Endothelial cell (in vitro differentiated cells): Measurements from ENCODE around the gene VWA8. TPM values are rescaled to one million over a fixed set of nuclear protein-coding genes. Genes with fewer than 3 reads are reported as not detected.

ENCODE experiments used
- DNase-seq: peaks from one replicate; pipeline ENCODE4 v3.0.0; 2021; ENCODE audit warnings: low spot score
- H3K27ac Mint-ChIP-seq: one replicate; pipeline ENCODE4 v1.8.0; 2021; ENCODE audit warnings: mixed read lengths, inconsistent platforms; ENCODE audit not compliant: unreplicated experiment
- H3K27me3 Mint-ChIP-seq: one replicate; pipeline ENCODE4 v1.8.0; 2021; ENCODE audit warnings: mild to moderate bottlenecking, moderate library complexity, mixed read lengths, inconsistent platforms; ENCODE audit not compliant: unreplicated experiment
- H3K36me3 Mint-ChIP-seq: one replicate; pipeline ENCODE4 v1.8.0; 2021; ENCODE audit warnings: mild to moderate bottlenecking, low read depth, mixed read lengths, inconsistent platforms; ENCODE audit not compliant: unreplicated experiment
- H3K4me1 Mint-ChIP-seq: one replicate; pipeline ENCODE4 v1.8.0; 2021; ENCODE audit warnings: mild to moderate bottlenecking, mixed read lengths, inconsistent platforms; ENCODE audit not compliant: unreplicated experiment
- H3K4me3 Mint-ChIP-seq: one replicate; pipeline ENCODE4 v1.8.0; 2021; ENCODE audit warnings: mild to moderate bottlenecking, mixed read lengths, inconsistent platforms; ENCODE audit not compliant: unreplicated experiment
- H3K9me3 Mint-ChIP-seq: one replicate; pipeline ENCODE4 v1.8.0; 2021; ENCODE audit warnings: mixed read lengths, inconsistent platforms; ENCODE audit not compliant: unreplicated experiment
- CTCF ChIP-seq: fragments of 200-600 bp; sonication (generic); IDR thresholded peaks from one replicate; pipeline ENCODE4 v1.5.0; 2021; ENCODE audit warnings: antibody characterized with exemption; ENCODE audit not compliant: unreplicated experiment
- total RNA-seq: library from RNA; stranded (reverse); fragmentation: NEBNext Ultra II Directional; extraction: Animal tissue kit (Norgen Biotek cat#: 25700); gene quantifications from one replicate; pipeline ENCODE4 v1.2.1, GENCODE V29; 2021; ENCODE audit not compliant: unreplicated experiment

VWA8 gene
- total RNA-seq, 1 donor from 2014 or later, result 8.2 TPM

GRCh38 chr13:41939398-41939797 is 21.5 kb downstream of the VWA8 start:
- TF ChIP-seq CTCF, result no peak
- Mint-ChIP-seq H3K27ac (no peak overlapping the region), H3K9me3 (no peaks in the 10 kb centered on the region), H3K36me3 (no peaks in the 10 kb centered on the region), H3K4me1 (no peaks in the 10 kb centered on the region), H3K4me3 (no peak overlapping the region), H3K27me3 (no peaks in the 10 kb centered on the region)
- no peak for DNase-seq

- Mint-ChIP-seq H3K4me1 (no peaks in the 10 kb centered on the region), H3K9me3 (no peaks in the 10 kb centered on the region), H3K4me3 (no peak overlapping the region), H3K36me3 (no peaks in the 10 kb centered on the region), H3K27ac (no peak overlapping the region), H3K27me3 (no peaks in the 10 kb centered on the region)
- DNase-seq, result no peak
- no peak for TF ChIP-seq CTCF
Measured at GRCh38 chr13:41938918-41939317, 22.0 kb downstream of the VWA8 start.

- Mint-ChIP-seq H3K4me1 (no peaks in the 10 kb centered on the region), H3K27ac (no peak overlapping the region), H3K9me3 (no peaks in the 10 kb centered on the region), H3K36me3 (no peaks in the 10 kb centered on the region), H3K4me3 (no peak overlapping the region), H3K27me3 (no peaks in the 10 kb centered on the region)
- DNase-seq, result no peak
- TF ChIP-seq CTCF, result no peak
Measured at GRCh38 chr13:41937388-41937787, 23.5 kb downstream of the VWA8 start.

- H3K4me1 Mint-ChIP-seq, result no peaks in the 10 kb centered on the region
- H3K36me3 Mint-ChIP-seq, result no peaks in the 10 kb centered on the region
- no peaks in the 10 kb centered on the region for H3K9me3 Mint-ChIP-seq
- no peak overlapping the region for H3K27ac Mint-ChIP-seq
- H3K4me3 Mint-ChIP-seq, result no peak overlapping the region
- DNase-seq, result no peak
- no peak for TF ChIP-seq CTCF
- no peaks in the 10 kb centered on the region for H3K27me3 Mint-ChIP-seq
Measured at GRCh38 chr13:41935501-41935900, 25.4 kb downstream of the VWA8 start.

GRCh38 chr13:41934994-41935393 is 25.9 kb downstream of the VWA8 start:
- Mint-ChIP-seq H3K4me1 (no peaks in the 10 kb centered on the region), H3K27me3 (no peaks in the 10 kb centered on the region), H3K4me3 (no peak overlapping the region), H3K27ac (no peak overlapping the region), H3K36me3 (no peaks in the 10 kb centered on the region), H3K9me3 (no peaks in the 10 kb centered on the region)
- no peak for DNase-seq
- no peak for TF ChIP-seq CTCF
